Activated B cell treated with CpG ODN at 0.5 μM for 24 hours (primary cell): ENCODE results near the gene HOXD12. TPM values are rescaled to one million over a fixed set of nuclear protein-coding genes. Genes with fewer than 3 reads are reported as not detected.

Experiments
- ATAC-seq: fragments of 200-7000 bp; cut with Tn5 transposase; one replicate; pipeline ENCODE4 v1.10.0; 2021; ENCODE audit warnings: low read depth, mild to moderate bottlenecking, moderate library complexity
- CTCF ChIA-PET: fragments of 350-600 bp; sonication (Branson Sonifier 250); formaldehyde crosslinking; loops from one replicate; lab custom pipeline; 2021; ENCODE audit warnings: antibody characterized with exemption; lab: Charles Lee
- POLR2A ChIA-PET: fragments of 350-600 bp; sonication (Branson Sonifier 250); formaldehyde crosslinking; loops from one replicate; lab custom pipeline; 2021; ENCODE audit warnings: antibody characterized with exemption; lab: Charles Lee
- DNase-seq: peaks from one replicate; pipeline ENCODE4 v3.0.0; 2022
- H3K27ac Mint-ChIP-seq: one replicate; pipeline ENCODE4 v1.8.0; 2020; ENCODE audit warnings: mixed read lengths
- H3K27me3 Mint-ChIP-seq: one replicate; pipeline ENCODE4 v1.8.0; 2021; ENCODE audit warnings: mixed read lengths
- H3K36me3 Mint-ChIP-seq: one replicate; pipeline ENCODE4 v1.8.0; 2021; ENCODE audit warnings: low read depth, mixed read lengths
- H3K4me1 Mint-ChIP-seq: one replicate; pipeline ENCODE4 v1.8.0; 2021; ENCODE audit warnings: mixed read lengths
- H3K4me3 Mint-ChIP-seq: one replicate; pipeline ENCODE4 v1.8.0; 2020; ENCODE audit warnings: mild to moderate bottlenecking, mixed read lengths
- H3K9me3 Mint-ChIP-seq: one replicate; pipeline ENCODE4 v1.8.0; 2020; ENCODE audit warnings: mixed read lengths
- CTCF ChIP-seq: fragments of 200-600 bp; IDR thresholded peaks from one replicate; pipeline ENCODE4 v1.8.0; 2022; ENCODE audit warnings: antibody characterized with exemption, mild to moderate bottlenecking
- intact Hi-C: fragments of 100-400 bp; cut with micrococcal nuclease; formaldehyde crosslinking; loops from one replicate; pipeline ENCODE4 v1.15.1; 2024
- total RNA-seq: library from RNA; stranded (reverse); gene quantifications from 2 replicates; pipeline ENCODE4 v1.2.3, GENCODE V29; 2022

Gene HOXD12
- total RNA-seq, 1 donor from 2014 or later = not detected

- H3K9me3 Mint-ChIP-seq = peaks cover 3% of the 10 kb centered on the region
- H3K4me1 Mint-ChIP-seq = peaks cover 31% of the 10 kb centered on the region
- H3K36me3 Mint-ChIP-seq = no peaks in the 10 kb centered on the region
- POLR2A ChIA-PET = no interaction called here
- no peak overlapping the region for H3K4me3 Mint-ChIP-seq
- peaks cover 73% of the 10 kb centered on the region for H3K27me3 Mint-ChIP-seq
- intact Hi-C loops = loop anchor here (5.0 to 10.0 kb wide), 2 partner anchors 37 to 1799 kb away; partner anchors contain the start of genes HOXD12 and SP9
- CTCF ChIA-PET = interaction anchor here (0.7 to 4.1 kb wide), 4 partner anchors 321 to 1015 kb away, joined by 3 to 19 read pairs (median 3); no protein-coding TSS in a partner anchor
- DNase-seq (no peak), ATAC-seq (no peak)
- TF ChIP-seq CTCF = no peak
- H3K27ac Mint-ChIP-seq = no peak overlapping the region
Observed at GRCh38 chr2:176134035-176134434, 34.4 kb downstream of the HOXD12 start.

- no peak for ATAC-seq
- no peak for TF ChIP-seq CTCF
- Mint-ChIP-seq H3K4me1 (peaks cover 30% of the 10 kb centered on the region), H3K4me3 (no peak overlapping the region), H3K27me3 (peaks cover 80% of the 10 kb centered on the region), H3K9me3 (peaks cover 7% of the 10 kb centered on the region), H3K36me3 (no peaks in the 10 kb centered on the region), H3K27ac (no peak overlapping the region)
- intact Hi-C loops = loop anchor here (10.0 kb wide), 1 partner anchor 1800 kb away; the partner anchor contains the start of gene SP9
- no peak for DNase-seq
- POLR2A ChIA-PET = no interaction called here
- CTCF ChIA-PET = interaction anchor here (1.0 to 1.2 kb wide), 2 partner anchors 419 to 517 kb away, joined by 3 read pairs; no protein-coding TSS in a partner anchor
Observed at GRCh38 chr2:176135035-176135440, 35.4 kb downstream of the HOXD12 start.

DNA sequence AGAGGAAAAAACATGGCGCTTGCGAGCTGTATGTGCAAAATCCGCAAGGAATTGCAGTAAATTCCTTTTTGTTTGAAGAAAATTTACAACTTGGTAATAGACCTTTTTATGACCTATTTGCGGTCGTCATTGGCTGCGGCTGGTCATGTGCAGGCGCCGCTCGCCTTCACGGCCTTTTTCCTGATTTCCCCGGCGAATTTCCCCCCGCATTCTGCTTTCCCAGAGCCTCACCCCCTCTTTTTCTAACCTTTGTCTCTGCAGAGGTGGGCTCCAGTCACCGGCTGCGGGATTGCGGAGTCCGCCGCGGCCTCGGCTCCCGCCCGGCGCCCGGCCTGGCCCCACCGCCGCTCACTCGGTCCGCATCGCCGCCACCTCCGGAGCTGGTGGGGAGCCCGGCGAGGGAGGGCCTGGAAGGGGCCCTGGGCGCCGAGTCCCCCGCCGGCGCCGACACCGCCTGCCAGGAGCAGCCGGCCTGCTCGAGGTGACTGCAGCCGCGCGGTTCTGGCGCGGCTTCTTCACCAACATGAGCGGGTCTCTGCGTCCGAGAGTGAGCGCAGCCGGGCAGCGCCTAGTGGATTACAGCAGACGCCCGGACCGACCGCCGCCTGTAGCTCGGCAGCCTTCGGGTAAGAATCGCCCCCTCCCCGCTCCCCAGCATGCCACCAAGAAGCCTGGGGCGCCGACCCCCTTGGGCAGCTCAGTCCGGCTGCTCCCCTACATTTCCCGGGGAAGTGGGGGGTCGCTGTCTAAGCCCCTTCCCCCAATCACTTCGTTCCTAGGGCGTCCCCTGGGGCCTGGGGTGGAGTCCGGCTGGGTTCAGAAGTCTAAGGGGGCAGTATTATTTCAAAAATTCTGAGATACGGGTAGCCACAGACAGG, 37.0 kb downstream of the HOXD12 start:
- no peak for TF ChIP-seq CTCF
- ATAC-seq (no peak), DNase-seq (no peak)
- H3K4me3 Mint-ChIP-seq = peak overlapping the region; percentile 44
- POLR2A ChIA-PET = no interaction called here
- peaks cover 79% of the 10 kb centered on the region for H3K27me3 Mint-ChIP-seq
- peaks cover 31% of the 10 kb centered on the region for H3K4me1 Mint-ChIP-seq
- intact Hi-C loops = loop anchor here (10.0 kb wide), 1 partner anchor 1802 kb away; the partner anchor contains the start of gene SP9
- peaks cover 7% of the 10 kb centered on the region for H3K9me3 Mint-ChIP-seq
- no peak overlapping the region for H3K27ac Mint-ChIP-seq
- CTCF ChIA-PET = interaction anchor here (0.6 kb wide), 1 partner anchor 9 kb away, joined by 3 read pairs; no protein-coding TSS in a partner anchor
- no peaks in the 10 kb centered on the region for H3K36me3 Mint-ChIP-seq

- intact Hi-C loops = loop anchor here (10.0 kb wide), 1 partner anchor 1802 kb away; the partner anchor contains the start of gene SP9
- Mint-ChIP-seq H3K9me3 (peaks cover 7% of the 10 kb centered on the region), H3K4me1 (peaks cover 28% of the 10 kb centered on the region), H3K36me3 (no peaks in the 10 kb centered on the region), H3K4me3 (no peak overlapping the region), H3K27me3 (peaks cover 81% of the 10 kb centered on the region), H3K27ac (no peak overlapping the region)
- CTCF ChIA-PET = no interaction called here
- ATAC-seq = no peak
- POLR2A ChIA-PET = no interaction called here
- TF ChIP-seq CTCF = no peak
- DNase-seq = no peak
Observed at GRCh38 chr2:176137252-176137580, 37.6 kb downstream of the HOXD12 start.

DNA sequence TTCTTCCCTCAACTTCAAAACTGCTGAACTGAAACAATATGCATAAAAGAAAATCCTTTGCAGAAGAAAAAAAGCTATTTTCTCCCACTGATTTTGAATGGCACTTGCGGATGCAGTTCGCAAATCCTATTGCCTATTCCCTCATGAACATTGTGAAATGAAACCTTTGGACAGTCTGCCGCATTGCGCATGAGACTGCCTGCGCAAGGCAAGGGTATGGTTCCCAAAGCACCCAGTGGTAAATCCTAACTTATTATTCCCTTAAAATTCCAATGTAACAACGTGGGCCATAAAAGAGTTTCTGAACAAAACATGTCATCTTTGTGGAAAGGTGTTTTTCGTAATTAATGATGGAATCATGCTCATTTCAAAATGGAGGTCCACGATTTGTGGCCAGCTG, 38.3 kb downstream of the HOXD12 start:
- Mint-ChIP-seq H3K36me3 (no peaks in the 10 kb centered on the region), H3K9me3 (peaks cover 7% of the 10 kb centered on the region), H3K4me3 (no peak overlapping the region), H3K27ac (no peak overlapping the region), H3K4me1 (peaks cover 23% of the 10 kb centered on the region), H3K27me3 (peaks cover 79% of the 10 kb centered on the region)
- DNase-seq (no peak), ATAC-seq (no peak)
- ChIA-PET CTCF (no interaction called here), POLR2A (no interaction called here)
- intact Hi-C loops = loop anchor here (10.0 kb wide), 1 partner anchor 1803 kb away; the partner anchor contains the start of gene SP9
- no peak for TF ChIP-seq CTCF
